GM10847 (cell line): Measurements from ENCODE around the gene NRP2.

Source experiments
- POLR2A ChIP-seq: IDR thresholded peaks from 2 replicates; pipeline ENCODE4 v1.6.1; 2011; ENCODE audit not compliant: insufficient read length; ENCODE audit errors: extremely low read depth

Gene NRP2

DNA sequence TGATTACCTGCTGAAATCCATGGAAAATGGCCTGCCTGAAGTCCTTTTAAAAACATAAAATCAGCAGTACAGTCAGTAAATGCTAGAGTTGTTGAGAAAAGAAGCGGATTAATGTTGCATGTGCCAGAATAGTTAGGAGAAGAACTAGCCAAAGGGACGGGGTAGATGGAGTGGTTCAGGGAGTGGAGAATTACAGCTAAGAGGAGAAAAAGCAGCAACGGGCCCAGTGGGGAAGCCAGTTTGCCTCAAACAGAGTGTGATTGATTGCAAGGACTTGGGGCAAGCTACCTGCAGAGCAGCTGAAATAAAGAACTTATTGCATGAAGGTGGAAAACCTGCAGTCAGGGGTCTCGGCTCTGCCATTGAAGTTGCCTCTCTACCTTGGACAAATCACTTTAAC is 79.1 kb downstream of the NRP2 start:
- no peak for TF ChIP-seq POLR2A

DNA sequence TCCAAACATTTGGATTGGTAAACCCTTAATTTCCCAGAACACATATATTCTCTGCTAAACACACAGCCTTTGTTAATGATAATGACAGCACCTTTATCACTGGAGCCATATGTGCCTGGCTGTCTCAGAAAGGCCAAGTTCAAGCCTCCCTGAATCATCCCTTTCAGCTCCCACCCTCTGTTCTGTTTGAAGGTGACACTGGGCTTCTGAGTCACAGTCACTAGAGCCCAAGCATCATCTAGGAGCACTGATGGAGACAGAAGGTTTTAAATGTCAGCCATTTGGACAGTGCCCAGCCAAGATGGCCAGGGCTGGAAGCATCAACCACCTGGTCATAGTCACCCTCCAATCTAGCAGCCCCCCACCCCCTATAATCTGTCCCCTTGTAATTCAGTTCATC is 80.6 kb downstream of the NRP2 start:
- TF ChIP-seq POLR2A: no peak

DNA sequence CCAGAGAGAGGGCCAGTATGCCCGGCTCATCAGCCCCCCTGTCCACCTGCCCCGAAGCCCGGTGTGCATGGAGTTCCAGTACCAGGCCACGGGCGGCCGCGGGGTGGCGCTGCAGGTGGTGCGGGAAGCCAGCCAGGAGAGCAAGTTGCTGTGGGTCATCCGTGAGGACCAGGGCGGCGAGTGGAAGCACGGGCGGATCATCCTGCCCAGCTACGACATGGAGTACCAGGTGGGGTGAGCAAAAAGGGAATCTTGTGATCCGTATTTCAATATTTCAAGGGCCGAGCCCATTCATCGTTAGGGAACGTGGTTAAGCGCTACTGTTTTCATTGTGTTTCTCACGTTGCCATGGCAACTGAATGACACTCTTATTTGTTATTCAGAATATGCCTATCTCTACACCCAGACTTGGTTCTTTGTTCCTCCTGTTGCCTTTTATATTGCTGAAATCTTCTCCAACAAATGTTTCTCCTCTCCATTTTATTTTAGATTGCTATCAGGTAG is 81.5 kb downstream of the NRP2 start:
- no peak for TF ChIP-seq POLR2A

DNA sequence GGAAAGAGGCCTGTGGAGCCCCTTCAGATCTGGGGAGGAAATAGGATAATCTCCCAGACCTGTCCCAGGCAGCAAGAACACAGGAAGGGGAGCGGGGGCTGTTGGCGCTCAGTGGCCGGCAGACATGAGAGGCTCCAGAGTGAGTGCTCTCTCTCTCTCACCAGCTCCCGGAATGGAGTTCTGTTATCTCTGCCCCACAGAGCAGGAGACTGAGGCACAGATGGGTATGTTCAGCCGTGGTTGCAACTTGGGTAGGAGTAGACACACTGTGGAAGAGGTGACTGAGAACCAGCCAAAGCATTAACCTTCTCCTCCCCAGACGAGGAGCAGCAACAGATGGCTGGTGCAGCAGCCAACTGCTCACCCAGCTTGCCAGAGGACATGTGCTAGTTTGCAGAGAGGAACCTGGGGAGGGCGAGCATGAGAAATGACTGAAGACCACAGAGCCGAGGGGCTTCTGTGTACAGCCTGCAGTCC is 82.0 kb downstream of the NRP2 start:
- no peak for TF ChIP-seq POLR2A

DNA sequence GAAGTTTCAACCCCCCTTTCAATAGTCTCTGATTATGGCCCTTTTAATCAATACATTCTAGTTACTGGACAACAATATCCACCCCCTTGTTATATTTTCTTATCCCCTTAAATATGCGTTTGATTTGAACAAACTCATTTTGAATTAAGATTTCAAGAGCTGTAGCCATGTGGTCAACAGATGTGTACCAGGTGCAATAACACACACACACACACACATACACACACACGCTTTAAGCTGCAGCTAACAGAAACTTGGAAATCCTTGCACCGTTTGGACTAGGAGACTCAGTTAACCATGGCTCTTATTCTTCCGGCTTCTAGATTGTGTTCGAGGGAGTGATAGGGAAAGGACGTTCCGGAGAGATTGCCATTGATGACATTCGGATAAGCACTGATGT is 82.8 kb downstream of the NRP2 start:
- no peak for TF ChIP-seq POLR2A

DNA sequence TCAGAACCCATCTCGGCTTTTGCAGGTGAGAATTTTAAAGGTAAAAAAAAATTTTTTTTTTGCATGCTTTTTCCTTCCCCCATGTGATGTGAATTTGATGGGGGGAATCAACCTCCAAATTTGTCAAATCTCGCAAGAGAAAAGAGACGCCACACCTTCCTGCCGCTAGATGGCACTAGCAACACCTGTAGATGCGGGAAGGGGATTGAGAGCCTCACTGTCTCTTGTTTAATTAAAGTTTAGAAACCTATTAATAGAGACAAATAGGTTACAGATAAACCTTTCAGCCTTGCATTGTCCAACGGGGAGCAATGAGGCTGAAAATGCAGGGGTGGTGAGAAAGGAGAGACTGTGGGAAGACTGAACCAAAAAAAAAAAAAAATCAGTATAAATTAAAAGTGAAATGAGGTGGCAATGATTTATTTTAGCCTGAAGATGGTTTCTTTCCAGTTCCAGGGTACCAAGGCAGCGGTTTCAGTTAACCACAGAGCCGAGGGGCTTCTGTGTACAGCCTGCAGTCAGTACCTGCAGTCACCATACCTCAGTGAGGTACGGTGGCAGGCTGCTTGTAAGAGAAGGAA is 84.6 kb downstream of the NRP2 start:
- TF ChIP-seq POLR2A: no peak

DNA sequence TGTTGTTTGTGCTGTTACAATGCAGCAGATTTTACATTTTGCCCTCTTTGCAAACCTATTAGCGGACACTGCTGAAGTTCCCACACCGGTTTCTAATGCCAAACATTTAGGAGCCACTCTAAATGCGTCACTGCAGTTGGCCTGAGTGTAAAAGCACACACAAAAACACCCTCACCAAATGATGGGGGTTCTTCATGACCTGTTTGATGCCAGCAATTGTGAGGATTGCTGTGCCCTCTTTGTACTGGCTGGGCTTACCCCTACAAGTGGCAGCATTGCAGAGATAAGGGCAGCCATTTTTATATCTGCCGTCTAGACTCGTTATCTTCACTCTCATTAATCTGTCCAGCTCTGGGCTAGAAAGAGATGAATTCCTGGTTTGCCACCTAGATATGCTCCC is 85.3 kb downstream of the NRP2 start:
- TF ChIP-seq POLR2A: no peak

DNA sequence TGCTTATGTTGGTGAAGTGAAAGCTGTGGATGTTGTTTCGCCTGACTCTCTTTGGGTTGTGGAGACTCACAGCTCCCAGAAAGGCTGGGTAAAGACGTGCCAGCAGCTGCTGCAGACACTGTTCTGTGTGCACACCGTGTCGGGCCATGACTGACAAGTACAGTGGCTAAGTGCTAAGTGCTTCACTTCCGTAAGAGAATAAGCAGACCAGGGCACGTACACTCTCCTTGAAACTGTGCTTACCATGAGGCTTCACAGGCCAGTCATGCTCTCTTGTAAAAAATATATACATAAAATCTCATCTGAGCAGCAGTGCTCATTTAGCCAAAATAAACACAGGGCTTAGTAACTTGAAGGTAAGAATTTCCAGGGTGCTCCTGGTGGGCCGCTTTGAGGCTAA is 86.0 kb downstream of the NRP2 start:
- TF ChIP-seq POLR2A: no peak

DNA sequence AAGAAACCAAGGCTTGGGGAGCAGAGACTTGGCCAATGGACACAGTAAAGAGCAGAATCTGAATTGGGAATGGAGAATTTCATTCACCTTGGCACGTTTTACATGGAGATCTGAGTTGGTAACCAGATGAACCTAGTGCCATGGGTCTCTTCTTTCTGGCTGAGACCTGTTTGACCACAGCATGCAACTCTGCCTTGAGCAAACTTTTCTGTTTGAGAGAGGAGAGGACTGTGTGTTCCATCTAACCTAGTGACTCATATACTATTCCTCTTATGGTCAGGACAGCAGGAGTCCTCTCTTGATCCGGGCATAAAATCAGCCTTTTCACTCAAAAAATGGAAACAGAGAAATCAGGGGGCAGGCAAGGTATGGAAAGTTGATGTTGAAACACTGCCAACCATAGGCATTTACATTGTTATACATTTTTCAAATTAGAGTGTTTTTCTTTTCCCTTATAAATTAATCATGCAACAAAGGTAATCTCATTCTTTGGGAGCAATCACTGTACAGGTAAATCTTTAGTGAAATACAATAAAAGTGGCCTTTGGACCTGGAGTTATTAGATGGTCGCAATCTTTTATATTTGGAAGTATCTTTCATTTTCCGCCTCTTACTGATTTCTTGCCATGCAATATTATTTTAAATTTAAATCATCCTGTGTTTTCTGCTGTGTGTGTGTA is 86.7 kb downstream of the NRP2 start:
- no peak for TF ChIP-seq POLR2A

DNA sequence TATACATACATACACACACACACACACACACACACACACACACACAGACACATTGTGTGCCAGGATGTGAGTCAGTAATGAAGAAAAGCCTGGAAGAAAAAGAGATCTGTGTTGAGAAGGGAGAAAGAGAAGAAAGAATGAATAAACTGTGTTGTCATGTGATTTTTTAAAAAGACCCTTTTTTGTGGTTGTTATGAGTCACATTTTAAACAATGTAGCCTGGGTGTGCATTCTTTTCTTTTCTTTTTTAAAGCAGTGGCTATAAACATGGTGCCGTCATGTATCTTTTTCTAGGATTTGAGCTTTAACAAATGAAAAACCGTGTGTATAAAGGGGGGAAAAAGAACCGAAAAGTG is 87.2 kb downstream of the NRP2 start:
- no peak for TF ChIP-seq POLR2A

DNA sequence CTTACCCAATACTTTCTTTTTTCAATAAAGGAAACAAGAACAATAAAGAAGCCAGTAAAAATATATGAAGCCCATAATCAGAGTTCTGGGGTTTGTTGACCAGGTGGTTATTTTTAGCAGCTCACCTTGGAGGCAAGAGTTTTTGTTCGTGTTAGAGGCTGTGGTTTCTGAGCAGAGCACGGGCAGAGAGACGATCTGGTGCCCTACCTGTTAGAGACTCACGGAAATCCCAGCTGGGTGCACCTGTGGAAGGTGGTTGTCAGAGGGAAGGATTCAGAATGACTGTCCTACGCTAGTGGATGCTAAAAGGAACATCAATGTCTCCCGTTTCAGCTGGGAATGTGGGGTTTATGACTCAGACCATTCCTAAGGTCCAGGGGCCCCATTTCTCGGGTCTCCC is 87.6 kb downstream of the NRP2 start:
- TF ChIP-seq POLR2A: no peak

DNA sequence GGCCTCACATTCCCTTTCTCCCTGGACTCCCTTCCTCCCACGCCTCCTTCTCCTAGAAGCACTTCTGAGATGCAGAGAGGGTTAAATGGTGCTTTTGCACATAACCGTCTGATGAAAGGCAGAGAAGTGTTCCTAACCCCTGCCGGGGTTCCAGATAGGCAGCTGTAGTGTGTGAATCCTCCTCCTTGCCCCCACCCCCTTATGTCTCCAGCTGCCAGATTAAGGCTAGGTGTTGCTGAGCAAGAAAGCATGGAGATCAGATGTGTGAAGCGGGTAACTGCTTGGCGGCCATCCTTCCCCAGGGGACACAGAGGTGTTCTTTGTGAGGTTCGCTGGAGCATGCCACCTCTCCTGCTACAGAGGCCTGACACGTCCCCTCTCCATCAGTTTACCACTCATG is 88.3 kb downstream of the NRP2 start:
- no peak for TF ChIP-seq POLR2A

DNA sequence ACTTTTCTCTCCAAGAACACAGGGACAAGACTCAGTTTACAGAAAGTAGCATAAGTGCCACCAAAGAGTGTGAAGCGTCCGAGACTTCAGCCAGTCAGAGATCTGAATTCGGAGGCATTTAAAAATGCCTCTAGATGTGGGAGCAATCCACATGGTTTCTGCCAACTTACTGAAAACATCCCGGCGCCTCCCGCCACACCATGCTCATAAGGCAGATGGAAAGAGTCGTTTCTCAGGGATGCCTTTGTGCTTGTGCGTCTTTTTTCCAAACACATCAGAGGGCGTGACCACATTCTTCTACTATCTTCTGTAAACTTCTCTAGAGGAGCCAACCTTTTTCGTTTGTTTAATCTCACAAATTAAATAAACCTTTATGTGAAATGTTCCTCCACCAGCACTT is 88.7 kb downstream of the NRP2 start:
- TF ChIP-seq POLR2A: no peak

DNA sequence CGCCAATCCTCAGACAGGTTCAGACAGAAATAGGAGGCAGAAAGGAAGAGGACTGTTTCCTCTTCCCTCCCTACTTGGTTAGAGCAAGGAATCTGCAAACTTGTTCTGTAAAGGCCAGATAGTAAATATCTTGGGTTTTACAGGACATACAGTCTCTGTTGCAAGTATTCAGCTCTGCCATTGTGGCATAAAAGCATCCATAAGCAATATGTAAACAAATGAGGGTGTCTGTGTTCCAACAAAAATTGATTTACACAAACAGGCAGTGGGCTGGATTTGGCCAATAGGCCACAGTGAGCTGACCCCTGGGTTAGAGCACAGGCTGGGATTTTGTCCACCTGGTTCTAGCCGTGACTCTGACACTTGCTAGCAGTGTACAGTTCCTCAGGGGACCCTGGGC is 89.4 kb downstream of the NRP2 start:
- no peak for TF ChIP-seq POLR2A

DNA sequence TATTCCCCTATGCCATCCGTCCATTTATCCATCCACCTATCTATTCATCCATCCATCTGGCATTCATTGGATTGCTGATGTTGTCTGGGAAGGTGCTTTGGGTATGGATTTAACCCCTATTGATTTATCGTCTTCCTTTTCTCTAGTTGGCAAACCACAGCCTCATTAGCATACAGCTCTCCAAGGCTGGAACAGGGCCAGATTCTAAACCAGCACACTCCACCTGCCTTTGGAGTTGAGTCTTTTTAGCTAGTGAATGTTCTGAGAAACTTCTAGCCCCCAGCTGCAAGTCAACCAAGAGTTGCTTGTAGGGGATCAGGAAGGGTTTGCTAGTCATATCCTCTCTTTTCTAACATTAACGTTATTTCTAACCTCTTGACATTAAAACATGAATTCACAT is 90.7 kb downstream of the NRP2 start:
- no peak for TF ChIP-seq POLR2A

DNA sequence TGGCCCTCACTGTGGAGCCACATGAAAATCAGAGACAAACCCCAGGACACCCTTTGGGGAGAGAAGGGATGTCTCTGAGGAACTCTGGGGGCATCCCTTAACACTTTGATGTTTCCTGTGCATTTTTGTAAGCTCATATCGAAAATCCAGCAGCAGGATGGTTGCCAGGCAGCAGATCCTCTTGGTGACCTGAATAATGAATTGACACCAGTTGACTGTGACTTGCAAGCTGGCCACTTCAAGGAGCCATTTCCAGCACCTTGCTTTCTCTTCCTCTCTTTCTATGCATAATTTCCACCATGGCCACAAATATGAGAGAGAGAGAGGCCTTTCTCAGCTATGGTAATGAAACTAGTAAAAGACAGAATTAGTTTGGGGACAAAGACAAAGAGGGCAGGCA is 91.7 kb downstream of the NRP2 start:
- TF ChIP-seq POLR2A: no peak

DNA sequence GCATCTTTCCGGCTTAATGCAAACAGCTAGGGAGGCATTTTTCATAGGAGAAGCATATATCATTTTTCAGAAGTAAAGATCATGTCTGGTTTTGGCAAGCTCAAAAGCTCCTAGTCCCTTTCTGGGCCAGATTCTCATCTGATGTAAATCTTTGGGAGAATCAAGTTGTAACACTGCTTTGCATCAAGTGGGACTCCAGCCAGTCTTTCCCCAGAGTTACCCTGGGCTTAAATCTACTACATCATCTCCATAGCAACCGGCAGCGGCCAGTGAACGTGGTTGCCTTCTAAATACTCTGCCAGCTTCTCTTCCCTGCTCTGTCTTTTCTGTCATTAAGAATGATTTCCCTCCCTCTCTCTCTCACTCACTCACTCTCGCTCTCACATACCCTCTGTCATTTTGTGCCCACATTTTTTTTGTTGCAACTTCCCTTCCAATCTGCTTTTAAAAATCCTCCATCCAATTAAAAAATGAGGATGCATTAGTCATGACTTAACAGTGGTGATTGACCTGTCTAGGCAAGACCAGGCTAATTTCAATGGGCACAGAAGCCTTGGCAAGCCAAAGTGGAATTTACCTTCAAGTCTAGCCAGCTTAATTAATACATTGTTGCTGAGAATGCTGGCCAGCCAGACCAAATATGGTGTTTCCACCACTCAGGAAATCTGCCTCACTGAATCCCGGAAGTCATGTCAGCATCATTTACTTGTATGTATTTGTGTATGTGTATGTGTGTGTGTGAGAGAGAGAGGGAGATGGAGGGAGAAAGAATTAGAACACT is 93.0 kb downstream of the NRP2 start:
- no peak for TF ChIP-seq POLR2A

DNA sequence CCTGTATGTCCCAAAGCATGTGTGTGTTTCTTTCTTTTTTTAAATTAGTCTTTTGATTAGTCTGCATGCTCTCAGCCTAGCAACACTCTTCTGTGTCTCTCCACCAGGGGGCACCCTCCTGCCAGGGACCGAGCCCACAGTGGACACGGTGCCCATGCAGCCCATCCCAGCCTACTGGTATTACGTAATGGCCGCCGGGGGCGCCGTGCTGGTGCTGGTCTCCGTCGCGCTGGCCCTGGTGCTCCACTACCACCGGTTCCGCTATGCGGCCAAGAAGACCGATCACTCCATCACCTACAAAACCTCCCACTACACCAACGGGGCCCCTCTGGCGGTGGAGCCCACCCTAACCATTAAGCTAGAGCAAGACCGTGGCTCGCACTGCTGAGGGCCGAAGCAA is 93.8 kb downstream of the NRP2 start:
- TF ChIP-seq POLR2A: no peak
